ENCODE measurements around the gene OR4N5.

DNA sequence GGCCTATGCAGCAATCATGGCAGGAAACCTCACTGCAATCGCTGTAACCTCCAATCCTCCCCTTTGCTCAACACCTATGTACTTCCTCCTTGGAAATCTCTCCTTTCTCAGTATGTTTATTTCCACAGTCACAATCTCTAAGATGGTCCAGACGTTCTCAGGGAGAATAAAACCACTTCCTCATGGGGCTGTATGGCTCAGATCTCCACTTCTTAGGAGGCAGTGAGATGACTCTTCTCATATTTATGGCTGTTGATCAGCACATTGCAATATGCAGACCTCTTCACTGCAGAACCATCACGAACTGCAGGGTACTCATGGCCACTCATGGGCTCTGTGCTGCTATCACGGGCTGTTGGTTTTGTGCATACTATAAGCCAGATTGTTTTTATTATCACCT, 45.2 kb upstream of the OR4N5 start:
- no peak for TF ChIP-seq POLR2A (IDR thresholded peaks at IDR 0.05; ENCODE audit: low read length)
- no peak for TF ChIP-seq GATA1 (IDR thresholded peaks at IDR 0.05; ENCODE audit: low read depth, low read length)

Data from erythroblast (primary cell).